ENCODE measurements around the gene DBF4B. TPM values are rescaled to one million over a fixed set of nuclear protein-coding genes. Genes with fewer than 3 reads are reported as not detected.

The DBF4B gene
- total RNA-seq, 1 donor from 2014 or later: 16.4 TPM

GRCh38 chr17:44782326-44782850 is 73.9 kb downstream of the DBF4B start:
- Mint-ChIP-seq H3K27ac (ENCODE audit: unreplicated experiment) (no peak overlapping the region), H3K27me3 (ENCODE audit: unreplicated experiment) (peaks cover 6% of the 10 kb centered on the region), H3K4me3 (ENCODE audit: unreplicated experiment) (no peak overlapping the region), H3K9me3 (ENCODE audit: unreplicated experiment) (no peaks in the 10 kb centered on the region), H3K36me3 (ENCODE audit: low read depth, unreplicated experiment) (no peaks in the 10 kb centered on the region), H3K4me1 (ENCODE audit: unreplicated experiment) (peaks cover 18% of the 10 kb centered on the region)
- no peak for DNase-seq (ENCODE audit: low spot score)
- no peak for TF ChIP-seq CTCF (IDR thresholded peaks at IDR 0.05; ENCODE audit: unreplicated experiment)

GRCh38 chr17:44785921-44786320 is 77.5 kb downstream of the DBF4B start:
- no peak for TF ChIP-seq CTCF (IDR thresholded peaks at IDR 0.05; ENCODE audit: unreplicated experiment)
- peaks cover 3% of the 10 kb centered on the region for H3K27me3 Mint-ChIP-seq (ENCODE audit: unreplicated experiment)
- no peaks in the 10 kb centered on the region for H3K36me3 Mint-ChIP-seq (ENCODE audit: low read depth, unreplicated experiment)
- peaks cover 16% of the 10 kb centered on the region for H3K4me1 Mint-ChIP-seq (ENCODE audit: unreplicated experiment)
- H3K9me3 Mint-ChIP-seq (ENCODE audit: unreplicated experiment): no peaks in the 10 kb centered on the region
- H3K27ac Mint-ChIP-seq (ENCODE audit: unreplicated experiment): no peak overlapping the region
- DNase-seq (ENCODE audit: low spot score): no peak
- no peak overlapping the region for H3K4me3 Mint-ChIP-seq (ENCODE audit: unreplicated experiment)

GRCh38 chr17:44786551-44787081 is 78.2 kb downstream of the DBF4B start:
- H3K36me3 Mint-ChIP-seq (ENCODE audit: low read depth, unreplicated experiment): no peaks in the 10 kb centered on the region
- H3K9me3 Mint-ChIP-seq (ENCODE audit: unreplicated experiment): no peaks in the 10 kb centered on the region
- peaks cover 12% of the 10 kb centered on the region for H3K4me1 Mint-ChIP-seq (ENCODE audit: unreplicated experiment)
- no peak for DNase-seq (ENCODE audit: low spot score)
- no peak for TF ChIP-seq CTCF (IDR thresholded peaks at IDR 0.05; ENCODE audit: unreplicated experiment)
- H3K4me3 Mint-ChIP-seq (ENCODE audit: unreplicated experiment): no peak overlapping the region
- H3K27ac Mint-ChIP-seq (ENCODE audit: unreplicated experiment): no peak overlapping the region
- H3K27me3 Mint-ChIP-seq (ENCODE audit: unreplicated experiment): peaks cover 3% of the 10 kb centered on the region

- H3K36me3 Mint-ChIP-seq (ENCODE audit: low read depth, unreplicated experiment): no peaks in the 10 kb centered on the region
- H3K4me3 Mint-ChIP-seq (ENCODE audit: unreplicated experiment): no peak overlapping the region
- no peaks in the 10 kb centered on the region for H3K9me3 Mint-ChIP-seq (ENCODE audit: unreplicated experiment)
- no peak for TF ChIP-seq CTCF (IDR thresholded peaks at IDR 0.05; ENCODE audit: unreplicated experiment)
- peaks cover 2% of the 10 kb centered on the region for H3K27me3 Mint-ChIP-seq (ENCODE audit: unreplicated experiment)
- H3K4me1 Mint-ChIP-seq (ENCODE audit: unreplicated experiment): peaks cover 4% of the 10 kb centered on the region
- DNase-seq (ENCODE audit: low spot score): no peak
- H3K27ac Mint-ChIP-seq (ENCODE audit: unreplicated experiment): no peak overlapping the region
Observed at GRCh38 chr17:44787271-44787940, 78.9 kb downstream of the DBF4B start.

- DNase-seq (ENCODE audit: low spot score): no peak
- no peak overlapping the region for H3K4me3 Mint-ChIP-seq (ENCODE audit: unreplicated experiment)
Observed at GRCh38 chr17:44788139-44788538, 79.7 kb downstream of the DBF4B start.

More at GRCh38 chr17:44788139-44788538, 79.7 kb downstream of the DBF4B start:
- no peaks in the 10 kb centered on the region for H3K4me1 Mint-ChIP-seq (ENCODE audit: unreplicated experiment)
- no peak for TF ChIP-seq CTCF (IDR thresholded peaks at IDR 0.05; ENCODE audit: unreplicated experiment)
- H3K27me3 Mint-ChIP-seq (ENCODE audit: unreplicated experiment): peaks cover 2% of the 10 kb centered on the region
- H3K27ac Mint-ChIP-seq (ENCODE audit: unreplicated experiment): no peak overlapping the region
- H3K36me3 Mint-ChIP-seq (ENCODE audit: low read depth, unreplicated experiment): no peaks in the 10 kb centered on the region
- no peaks in the 10 kb centered on the region for H3K9me3 Mint-ChIP-seq (ENCODE audit: unreplicated experiment)

Measured in endothelial cell (in vitro differentiated cells).